KOPT-K1 (cell line): Measurements from ENCODE around the gene SPSB1.
A peak's percentile ranks its signal among the peaks of the same experiment; 100 is the strongest.

Experiments used
- H3K27ac ChIP-seq: fragments of 200-600 bp; sonication (generic); 2 replicates; pipeline ENCODE4 v1.5.1; 2016; ENCODE audit warnings: antibody characterized with exemption, mild to moderate bottlenecking, low read depth, low read length; ENCODE audit not compliant: poor library complexity, severe bottlenecking
- H3K36me3 ChIP-seq: fragments of 200-600 bp; sonication (generic); 2 replicates; pipeline ENCODE4 v1.5.1; 2017; ENCODE audit warnings: antibody characterized with exemption, mild to moderate bottlenecking, low read length, moderate library complexity; ENCODE audit not compliant: insufficient read depth
- H3K9me3 ChIP-seq: fragments of 200-600 bp; sonication (generic); 2 replicates; pipeline ENCODE4 v1.5.1; 2017; ENCODE audit warnings: antibody characterized with exemption, low read length, mild to moderate bottlenecking; ENCODE audit not compliant: insufficient read depth, poor library complexity, severe bottlenecking

SPSB1 gene

GRCh38 chr1:9397047-9397446 is 104.4 kb downstream of the SPSB1 start:
- no peaks in the 10 kb centered on the region for H3K9me3 ChIP-seq
- H3K27ac ChIP-seq = no peak overlapping the region
- no peaks in the 10 kb centered on the region for H3K36me3 ChIP-seq

DNA sequence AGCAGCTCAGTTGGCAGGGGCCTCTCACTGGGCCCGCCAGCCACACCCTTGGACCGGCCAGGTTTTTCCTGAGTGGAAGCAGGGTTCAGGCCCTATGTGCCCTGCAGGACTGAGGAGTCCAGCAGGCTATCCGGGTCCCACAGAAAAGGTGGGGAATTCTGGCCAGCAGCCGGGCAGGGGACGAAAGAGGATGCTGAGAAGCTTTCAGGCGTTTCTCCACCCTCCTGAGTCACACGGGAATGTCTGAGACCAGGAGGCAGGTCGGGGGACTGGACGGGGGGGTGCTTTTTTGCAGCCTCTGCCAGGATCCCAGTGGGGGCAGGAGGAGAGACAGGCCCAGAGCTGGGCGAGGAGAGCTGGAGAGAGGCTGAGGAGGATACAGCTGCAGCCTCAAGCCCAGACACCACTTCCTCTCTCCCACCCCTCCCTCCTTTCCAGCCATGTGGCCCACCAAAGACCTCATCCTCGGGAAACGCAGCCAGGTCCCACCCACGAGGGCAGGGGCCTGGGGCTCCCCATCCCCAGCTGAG is 105.4 kb downstream of the SPSB1 start:
- no peaks in the 10 kb centered on the region for H3K36me3 ChIP-seq
- no peaks in the 10 kb centered on the region for H3K9me3 ChIP-seq
- H3K27ac ChIP-seq = peak overlapping the region; percentile 63

- H3K36me3 ChIP-seq = no peaks in the 10 kb centered on the region
Observed at GRCh38 chr1:9399510-9400424, 107.1 kb downstream of the SPSB1 start.

GRCh38 chr1:9400425-9401079 is 107.9 kb downstream of the SPSB1 start:
- H3K27ac ChIP-seq = peak overlapping the region; percentile 90
- H3K36me3 ChIP-seq = no peaks in the 10 kb centered on the region
- no peaks in the 10 kb centered on the region for H3K9me3 ChIP-seq

More at GRCh38 chr1:9399510-9400424, 107.1 kb downstream of the SPSB1 start:
- Histone ChIP-seq H3K27ac (peak overlapping the region; percentile 90), H3K9me3 (no peaks in the 10 kb centered on the region)

- Histone ChIP-seq H3K36me3 (no peaks in the 10 kb centered on the region), H3K27ac (peak overlapping the region; percentile 90), H3K9me3 (no peaks in the 10 kb centered on the region)
Observed at GRCh38 chr1:9401080-9401453, 108.4 kb downstream of the SPSB1 start.

- H3K36me3 ChIP-seq = no peaks in the 10 kb centered on the region
- H3K9me3 ChIP-seq = no peaks in the 10 kb centered on the region
- peak overlapping the region; percentile 21 for H3K27ac ChIP-seq
Observed at GRCh38 chr1:9402256-9402616, 109.5 kb downstream of the SPSB1 start.

- no peaks in the 10 kb centered on the region for H3K9me3 ChIP-seq
- H3K27ac ChIP-seq = peak overlapping the region; percentile 21
- no peaks in the 10 kb centered on the region for H3K36me3 ChIP-seq
Observed at GRCh38 chr1:9402717-9403225, 110.1 kb downstream of the SPSB1 start.

- no peaks in the 10 kb centered on the region for H3K36me3 ChIP-seq
- H3K9me3 ChIP-seq = no peaks in the 10 kb centered on the region
- no peak overlapping the region for H3K27ac ChIP-seq
Observed at GRCh38 chr1:9404117-9404914, 111.6 kb downstream of the SPSB1 start.

DNA sequence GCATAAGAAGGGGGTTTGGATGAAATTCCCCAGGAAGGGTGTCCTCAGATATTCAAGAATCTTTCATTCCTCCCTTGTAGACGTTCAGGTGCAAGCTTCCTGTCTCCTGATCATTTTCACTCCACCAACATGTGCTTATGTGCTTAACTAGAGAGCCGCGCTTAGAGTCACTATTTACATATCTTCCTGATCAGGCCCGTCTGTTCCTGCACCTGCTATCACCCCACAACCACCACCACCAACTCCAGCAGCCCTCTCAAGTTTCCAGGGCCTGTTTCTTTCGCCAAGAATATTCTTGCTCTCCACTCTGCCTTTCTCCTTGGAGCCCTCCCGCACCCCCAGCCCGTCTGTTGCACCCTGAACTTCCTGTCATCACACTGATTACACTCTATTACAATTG is 113.4 kb downstream of the SPSB1 start:
- Histone ChIP-seq H3K27ac (peak overlapping the region; percentile 63), H3K9me3 (no peaks in the 10 kb centered on the region), H3K36me3 (no peaks in the 10 kb centered on the region)

GRCh38 chr1:9410737-9411297 is 118.1 kb downstream of the SPSB1 start:
- no peaks in the 10 kb centered on the region for H3K9me3 ChIP-seq
- H3K27ac ChIP-seq = no peak overlapping the region
- no peaks in the 10 kb centered on the region for H3K36me3 ChIP-seq

DNA sequence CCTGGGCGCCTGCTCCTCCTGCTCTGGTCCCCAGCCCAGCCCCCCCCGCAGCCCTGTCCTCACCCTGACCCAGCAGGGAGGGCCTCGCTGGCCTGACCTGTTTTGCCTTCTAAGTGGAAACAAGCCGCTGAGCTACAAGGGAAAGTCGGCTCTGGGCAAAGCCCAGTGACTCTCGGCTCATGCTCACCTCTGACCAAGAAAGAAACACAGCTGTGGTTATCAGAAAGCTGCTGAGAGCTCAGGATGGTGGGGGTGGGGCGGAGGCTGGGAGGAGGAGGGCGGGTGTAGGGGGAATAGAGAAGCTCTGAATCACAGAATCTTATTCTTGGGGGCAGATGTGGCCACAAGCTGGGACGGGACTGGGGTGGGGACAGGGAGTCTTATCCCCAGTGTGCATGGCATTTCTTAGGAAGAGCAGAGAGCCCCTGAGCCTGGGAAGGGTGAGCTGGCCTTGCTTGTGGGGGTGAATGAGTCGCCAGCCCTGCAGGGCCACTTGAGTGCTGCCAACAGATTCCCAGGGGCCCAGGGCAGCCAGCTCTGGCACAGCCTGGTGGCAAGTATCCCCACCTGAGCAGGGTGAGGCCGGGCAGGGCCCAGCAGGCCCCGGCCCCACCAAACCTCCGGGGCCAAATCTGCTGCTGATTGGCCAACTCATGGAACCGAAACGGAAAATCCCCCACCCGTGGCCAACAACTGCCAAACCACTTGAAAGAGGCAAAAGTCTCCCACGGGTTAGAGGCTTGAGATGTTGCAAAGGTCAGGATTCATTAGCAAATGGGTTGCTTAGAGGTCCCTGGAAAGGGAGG is 120.6 kb downstream of the SPSB1 start:
- H3K27ac ChIP-seq = peak overlapping the region; percentile 92
- H3K9me3 ChIP-seq = no peaks in the 10 kb centered on the region
- no peaks in the 10 kb centered on the region for H3K36me3 ChIP-seq

- Histone ChIP-seq H3K27ac (peak overlapping the region; percentile 92), H3K36me3 (no peaks in the 10 kb centered on the region), H3K9me3 (no peaks in the 10 kb centered on the region)
Observed at GRCh38 chr1:9413877-9414213, 121.2 kb downstream of the SPSB1 start.

- peak overlapping the region; percentile 57 for H3K27ac ChIP-seq
- H3K36me3 ChIP-seq = no peaks in the 10 kb centered on the region
- no peaks in the 10 kb centered on the region for H3K9me3 ChIP-seq
Observed at GRCh38 chr1:9416506-9416905, 123.8 kb downstream of the SPSB1 start.

GRCh38 chr1:9416918-9417500 is 124.3 kb downstream of the SPSB1 start:
- H3K36me3 ChIP-seq = no peaks in the 10 kb centered on the region
- no peaks in the 10 kb centered on the region for H3K9me3 ChIP-seq
- H3K27ac ChIP-seq = peak overlapping the region; percentile 57
